ENCODE results near the gene TMEM52.
A peak's percentile ranks its signal among the peaks of the same experiment; 100 is the strongest.

TMEM52 gene

GRCh38 chr1:1926886-1927660 is 8.0 kb upstream of the TMEM52 start:
- DNase-seq (ENCODE audit: low read depth in 2 of 2, low spot score in 1 of 2) = no peak

- no peak for DNase-seq (ENCODE audit: low read depth in 2 of 2, low spot score in 1 of 2)
Observed at GRCh38 chr1:1926346-1926811, 7.3 kb upstream of the TMEM52 start.

DNA sequence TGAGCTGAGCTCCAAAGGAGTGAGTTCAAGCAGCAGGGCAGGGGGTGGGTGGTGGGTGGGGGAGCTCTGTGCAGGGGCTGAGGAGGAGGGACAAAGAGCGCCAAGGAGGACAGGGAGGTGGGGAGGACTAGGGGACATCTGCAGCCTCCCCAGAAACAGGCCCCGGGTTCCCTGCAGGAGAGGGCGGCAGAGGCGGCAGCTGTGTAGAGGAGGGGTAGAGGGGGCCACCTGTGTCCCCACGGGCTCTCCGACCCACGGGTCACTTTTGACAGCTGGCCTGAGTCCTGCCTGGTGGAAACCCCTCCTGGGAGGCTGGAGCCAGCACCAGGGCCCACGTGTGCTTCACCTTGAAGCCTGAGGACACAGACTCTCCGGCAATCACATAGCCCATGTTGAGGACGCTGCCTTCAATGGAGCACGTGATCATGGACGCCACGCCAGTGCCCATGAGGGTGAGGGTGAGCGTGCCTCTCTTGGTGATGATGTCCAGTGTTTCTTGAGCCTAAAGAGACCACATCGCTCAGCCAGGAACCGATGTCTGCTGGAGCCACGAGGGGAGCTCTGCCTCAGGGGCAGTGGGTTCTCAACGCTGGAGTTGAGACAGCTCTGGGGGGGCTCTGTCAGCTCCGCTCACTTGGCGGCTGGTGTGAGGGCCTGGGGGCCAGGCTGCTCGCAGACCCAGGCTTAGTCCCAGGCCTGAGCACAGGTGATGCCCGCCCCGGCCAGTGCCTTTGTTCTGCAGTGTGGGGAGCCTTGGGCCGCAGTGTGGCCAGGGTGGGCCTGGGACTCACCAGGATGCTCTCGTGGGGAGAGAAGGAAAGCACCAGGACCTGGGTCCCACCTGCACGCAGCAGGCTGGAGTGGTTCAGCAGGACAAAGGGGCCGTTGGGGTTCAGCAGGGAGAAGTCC is 6.6 kb upstream of the TMEM52 start:
- DNase-seq (ENCODE audit: low read depth in 2 of 2, low spot score in 1 of 2) = no peak

DNA sequence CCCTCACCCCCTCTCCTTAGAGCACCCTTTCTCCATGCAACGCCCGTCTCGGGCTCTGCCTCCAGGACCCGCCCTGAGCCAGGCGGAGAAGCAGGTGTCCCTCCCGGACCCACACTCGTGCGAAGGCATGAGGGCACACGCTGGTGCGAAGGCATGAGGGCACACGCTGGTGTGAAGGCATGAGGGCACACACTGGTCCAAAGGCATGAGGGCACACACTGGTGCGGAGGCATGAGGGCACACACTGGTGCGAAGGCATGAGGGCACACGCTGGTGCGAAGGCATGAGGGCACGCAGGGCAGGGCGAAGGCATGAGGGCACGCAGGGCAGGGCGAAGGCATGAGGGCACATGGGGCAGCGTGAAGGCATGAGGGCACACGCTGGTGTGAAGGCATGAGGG is 5.8 kb upstream of the TMEM52 start:
- DNase-seq (ENCODE audit: low read depth in 2 of 2, low spot score in 1 of 2) = no peak

- DNase-seq (ENCODE audit: low read depth in 2 of 2, low spot score in 1 of 2) = no peak
Observed at GRCh38 chr1:1924386-1924785, 5.3 kb upstream of the TMEM52 start.

- no peak for DNase-seq (ENCODE audit: low read depth in 2 of 2, low spot score in 1 of 2)
Observed at GRCh38 chr1:1922956-1923833, 4.1 kb upstream of the TMEM52 start.

- DNase-seq (ENCODE audit: low read depth in 2 of 2, low spot score in 1 of 2) = no peak
Observed at GRCh38 chr1:1922702-1922955, 3.5 kb upstream of the TMEM52 start.

DNA sequence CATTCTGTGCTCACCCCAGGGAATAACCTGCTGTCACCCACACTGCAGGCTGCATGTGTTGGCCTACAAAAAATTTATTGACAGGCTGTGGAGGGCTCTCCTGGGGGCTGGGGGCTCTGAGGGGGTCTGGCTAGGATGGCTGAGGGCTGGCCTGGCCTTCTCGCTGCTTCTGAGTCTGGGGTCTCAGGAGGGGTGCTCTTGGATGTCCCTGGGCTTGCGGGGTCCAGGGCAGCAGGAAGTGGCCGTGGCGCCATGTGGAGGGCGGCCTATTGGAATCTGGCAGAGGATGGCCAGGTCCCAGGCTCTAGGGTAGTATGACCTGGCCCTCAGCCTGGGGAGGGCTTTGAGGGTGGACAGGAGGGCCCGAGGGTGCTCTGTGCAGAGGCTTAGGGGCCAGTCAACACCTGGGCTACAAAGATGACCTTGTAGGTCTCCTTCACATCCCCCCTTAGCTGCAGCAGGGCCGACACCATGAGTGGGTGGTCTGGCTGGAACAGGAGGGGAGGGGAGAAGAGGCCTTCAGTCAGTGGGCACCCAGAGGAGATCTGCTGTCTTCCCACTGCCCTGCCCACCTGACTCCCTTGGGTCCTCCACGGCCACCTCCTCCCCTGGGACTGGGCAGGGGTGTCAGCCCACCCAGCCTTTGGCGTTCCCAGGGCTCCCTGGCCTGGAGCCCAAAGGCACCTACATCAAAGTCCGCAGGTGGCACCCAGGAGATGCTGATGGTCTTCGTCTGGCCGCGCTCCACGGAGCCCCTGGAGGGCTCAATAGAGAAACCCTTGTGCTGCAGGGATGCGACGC is 3.0 kb upstream of the TMEM52 start:
- no peak for DNase-seq (ENCODE audit: low read depth in 2 of 2, low spot score in 1 of 2)

DNA sequence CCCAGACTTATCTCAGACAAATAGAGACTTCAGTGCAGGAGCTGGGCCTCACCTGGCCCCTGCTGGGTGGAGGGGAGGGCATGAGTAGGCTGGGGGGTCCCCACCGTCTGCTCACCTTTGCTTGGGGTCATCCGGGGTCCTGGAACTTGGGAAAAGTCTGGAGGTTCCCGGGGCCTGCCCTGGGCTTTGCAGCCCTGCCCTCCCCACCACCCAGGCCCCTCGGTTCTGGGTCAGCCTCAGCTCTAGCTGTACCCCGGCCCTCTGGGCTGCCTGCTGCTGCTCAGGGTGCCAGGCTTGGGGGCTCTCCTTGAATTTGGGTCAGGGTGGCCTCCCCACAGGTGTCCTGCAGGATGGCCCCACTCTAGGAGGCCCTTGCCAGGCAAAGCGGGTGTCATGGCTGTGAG is 2.4 kb upstream of the TMEM52 start:
- no peak for DNase-seq (ENCODE audit: low read depth in 2 of 2, low spot score in 1 of 2)

DNA sequence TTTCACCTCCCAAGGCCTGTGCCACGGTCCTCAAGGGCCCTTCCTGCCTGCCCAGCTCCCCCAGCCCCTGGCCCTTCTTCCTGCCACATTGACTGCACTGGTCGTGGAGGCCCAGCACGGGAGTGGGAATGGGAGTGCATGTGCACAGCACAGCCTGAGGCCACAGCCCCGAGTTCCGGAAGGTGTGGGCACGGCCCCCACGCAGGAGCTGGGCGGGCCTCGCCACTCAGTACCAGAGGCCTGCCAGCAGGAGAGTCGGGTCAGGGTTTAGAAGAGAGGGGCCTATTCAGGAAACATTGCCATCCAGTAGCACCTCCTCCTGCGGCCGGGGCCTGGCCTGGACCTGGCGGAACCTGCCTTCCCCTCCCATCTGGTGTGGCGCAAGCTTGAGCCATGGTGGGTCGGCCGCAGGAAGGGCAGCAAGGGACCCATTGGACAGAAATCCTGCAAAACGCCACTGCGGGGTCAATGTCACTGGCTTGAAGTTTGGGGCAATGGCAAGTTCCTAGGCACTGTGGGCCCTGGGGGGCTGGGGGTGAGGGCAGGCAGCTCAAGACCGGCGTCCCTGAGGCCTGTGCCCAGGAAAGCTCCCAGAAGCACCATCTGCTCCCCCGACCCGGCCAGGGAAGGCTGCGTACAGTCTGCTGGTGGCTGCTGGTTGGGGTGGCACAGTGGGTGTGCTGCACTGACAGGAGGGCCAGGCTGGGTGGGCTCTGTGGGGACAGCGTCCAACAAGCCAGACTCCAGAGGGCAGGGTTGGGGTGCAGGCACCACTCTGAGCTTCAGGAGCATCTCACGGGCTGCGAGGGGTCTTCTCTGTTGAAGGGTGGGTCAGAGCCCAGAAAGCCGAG is 1.8 kb upstream of the TMEM52 start:
- no peak for DNase-seq (ENCODE audit: low read depth in 2 of 2, low spot score in 1 of 2)

DNA sequence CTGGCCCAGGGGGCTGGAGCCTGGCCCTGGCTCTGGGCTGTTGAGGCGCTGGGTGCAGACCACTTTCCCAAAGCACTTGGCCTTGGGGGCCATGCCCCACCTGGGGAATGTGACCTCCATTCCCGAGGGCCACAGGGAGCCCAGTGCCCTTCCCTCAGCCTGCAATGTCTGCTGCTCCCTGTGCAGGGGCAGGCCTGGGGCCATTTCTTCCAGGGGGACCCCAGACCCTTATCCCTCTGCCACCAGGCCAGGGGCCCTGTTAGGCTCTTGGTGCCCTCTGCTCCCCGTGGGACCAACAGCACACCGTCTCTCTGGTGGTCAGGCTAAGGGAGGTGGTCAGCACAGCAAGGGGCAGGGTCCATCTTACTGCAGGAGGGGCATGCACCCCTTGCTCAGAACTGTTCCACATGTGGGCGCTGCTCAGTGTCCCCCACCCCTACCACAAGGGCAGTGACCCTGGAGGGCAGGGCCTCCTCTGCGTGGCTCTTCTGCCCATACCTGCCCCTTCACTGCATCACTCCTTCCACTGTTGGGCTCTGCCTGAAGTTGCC is 1.1 kb upstream of the TMEM52 start:
- no peak for DNase-seq (ENCODE audit: low read depth in 2 of 2, low spot score in 1 of 2)

GRCh38 chr1:1919304-1920056 is 401 bp upstream of the TMEM52 start:
- DNase-seq (ENCODE audit: low read depth in 2 of 2, low spot score in 1 of 2) = peak; percentile 98

DNA sequence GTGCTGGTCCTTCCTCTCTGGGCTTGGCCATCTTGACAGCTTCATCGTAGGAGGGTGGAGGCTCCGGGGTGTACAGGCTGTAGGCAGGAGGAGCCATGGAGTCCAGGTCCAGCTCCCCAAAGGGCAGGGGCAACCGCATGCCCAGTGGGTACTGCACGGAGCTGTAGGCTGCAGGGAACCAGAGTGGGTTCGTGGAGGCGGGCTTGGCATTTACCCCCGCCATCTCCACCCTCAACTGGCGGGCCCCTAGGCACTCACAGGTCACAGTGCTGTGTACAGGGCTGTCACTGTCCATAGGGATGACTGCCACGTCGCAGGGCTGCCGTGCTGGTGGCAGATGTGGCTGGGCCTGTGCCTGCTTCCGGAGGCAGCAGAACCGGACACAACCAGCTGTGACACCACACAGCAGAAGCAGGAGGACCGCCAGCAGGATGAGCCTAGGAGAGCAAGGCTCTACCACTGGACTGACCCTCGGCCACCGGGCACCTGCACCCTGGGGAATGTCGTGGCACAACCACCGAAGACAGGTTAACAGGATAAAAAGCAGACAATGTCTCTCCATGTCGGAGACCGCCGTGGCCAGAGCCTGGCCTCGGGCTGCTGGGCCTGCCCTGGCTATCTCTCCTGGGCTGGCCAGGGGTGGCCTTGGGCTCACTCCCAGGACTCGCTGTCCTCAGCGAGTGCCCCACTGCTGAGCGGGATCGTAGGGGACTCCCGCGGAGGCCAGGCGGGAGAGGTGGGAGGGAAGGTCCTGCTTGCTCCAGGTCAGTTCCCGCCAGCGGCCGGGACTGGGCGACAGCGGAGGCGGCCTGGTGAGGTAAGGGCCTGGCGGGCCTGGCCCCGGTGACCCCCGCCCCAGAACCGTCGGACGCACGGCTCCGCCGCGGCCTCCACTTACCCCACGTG is 831 bp downstream of the TMEM52 start:
- DNase-seq (ENCODE audit: low read depth in 2 of 2, low spot score in 1 of 2) = no peak

- DNase-seq (ENCODE audit: low read depth in 2 of 2, low spot score in 1 of 2) = no peak
Observed at GRCh38 chr1:1917304-1917976, 1.6 kb downstream of the TMEM52 start.

DNA sequence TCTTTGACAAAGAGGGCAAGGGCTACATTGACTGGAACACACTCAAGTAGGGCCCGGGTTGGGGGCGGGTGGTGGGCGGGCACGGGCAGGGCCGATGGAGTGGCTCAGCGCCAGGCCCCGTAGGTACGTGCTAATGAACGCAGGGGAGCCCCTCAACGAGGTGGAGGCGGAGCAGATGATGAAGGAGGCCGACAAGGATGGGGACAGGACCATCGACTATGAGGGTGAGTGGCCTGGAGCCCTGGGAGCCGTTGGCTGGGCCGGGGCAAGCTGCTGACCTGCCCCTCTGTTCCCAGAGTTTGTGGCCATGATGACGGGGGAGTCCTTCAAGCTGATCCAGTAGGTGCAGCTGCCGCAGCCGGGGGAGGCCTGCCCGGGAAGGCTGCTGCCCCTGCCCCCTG is 2.2 kb downstream of the TMEM52 start:
- DNase-seq (ENCODE audit: low read depth in 2 of 2, low spot score in 1 of 2) = no peak

- no peak for DNase-seq (ENCODE audit: low read depth in 2 of 2, low spot score in 1 of 2)
Observed at GRCh38 chr1:1915911-1916840, 2.9 kb downstream of the TMEM52 start.
